Limb (tissue), 2 donors: ENCODE measurements around the gene STAC2.

Experiments
- DNase-seq, 2 donors: peaks; one replicate each; pipeline ENCODE4 v3.0.0-alpha.2; 2016; ENCODE audit errors: extremely low spot score in 2 of 2

Gene STAC2

DNA sequence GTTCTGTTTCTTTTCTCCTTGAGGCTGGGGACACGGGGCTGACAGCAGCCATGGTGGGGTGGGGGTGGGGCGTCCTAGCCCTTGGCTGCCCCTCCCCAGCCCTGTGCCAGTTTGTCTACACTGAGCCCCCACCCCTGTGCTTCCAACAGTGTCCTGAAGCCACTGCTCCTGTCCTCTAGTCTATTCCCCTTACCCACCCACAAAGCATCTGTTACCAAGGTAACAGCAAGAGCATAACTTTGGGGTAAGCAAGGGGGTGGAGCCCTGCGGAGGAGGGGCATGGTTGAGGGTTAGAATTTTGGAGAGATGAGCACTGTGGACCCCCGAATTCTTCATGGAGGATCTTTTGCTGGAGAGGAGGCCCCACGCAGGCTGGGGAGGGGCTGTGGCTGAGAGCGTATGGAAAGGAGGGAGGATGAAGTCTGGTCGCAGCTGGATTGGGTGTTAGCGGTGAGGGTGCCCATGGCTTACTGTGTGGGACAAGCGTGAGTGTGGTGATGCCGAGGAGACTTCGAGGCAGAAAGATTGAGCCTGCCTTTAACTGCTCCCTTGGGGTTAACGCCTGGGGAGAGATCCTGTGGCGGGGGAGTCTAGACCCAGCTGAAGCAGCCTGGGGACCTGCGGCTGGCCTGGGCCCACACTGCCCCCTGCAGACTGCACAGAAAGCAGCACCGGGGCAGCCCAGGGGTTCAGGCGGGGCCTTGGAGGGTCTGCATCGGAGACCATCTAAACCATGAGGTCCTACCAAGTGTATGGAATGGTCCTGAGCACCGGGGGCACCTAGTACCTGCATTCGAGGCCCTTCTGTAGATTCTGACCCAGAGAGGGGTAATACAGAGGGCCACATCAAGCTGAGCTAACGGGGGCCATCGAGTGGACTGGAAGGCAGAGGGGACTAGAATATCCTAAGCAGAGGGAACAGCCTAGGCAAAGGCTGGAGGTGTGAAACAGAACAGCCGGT lies 6.1 kb upstream of the STAC2 start:
- DNase-seq = peak in 1 of 2 donors; percentile 69

- DNase-seq = peak in 1 of 2 donors; percentile 55
Observed at GRCh38 chr17:39231091-39231561, 5.4 kb upstream of the STAC2 start.

DNA sequence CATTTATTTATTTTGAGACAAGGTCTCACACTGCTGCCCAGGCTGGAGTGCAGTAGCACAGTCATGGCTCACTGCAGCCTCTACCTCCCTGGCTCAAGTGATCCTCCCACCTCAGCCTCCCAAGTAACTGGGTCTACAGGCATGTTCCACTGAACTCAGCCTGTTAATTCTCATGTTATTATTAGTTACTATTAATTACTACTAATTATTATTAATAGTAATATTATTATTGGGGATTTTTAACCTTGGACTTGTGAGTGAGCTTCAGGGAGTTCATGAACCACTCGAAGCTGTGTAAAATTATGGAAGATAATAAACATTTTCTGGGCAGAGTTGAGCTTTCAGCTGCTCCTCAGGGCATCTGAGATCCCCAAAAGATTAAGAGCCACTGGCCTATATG lies 4.6 kb upstream of the STAC2 start:
- no peak for DNase-seq

DNA sequence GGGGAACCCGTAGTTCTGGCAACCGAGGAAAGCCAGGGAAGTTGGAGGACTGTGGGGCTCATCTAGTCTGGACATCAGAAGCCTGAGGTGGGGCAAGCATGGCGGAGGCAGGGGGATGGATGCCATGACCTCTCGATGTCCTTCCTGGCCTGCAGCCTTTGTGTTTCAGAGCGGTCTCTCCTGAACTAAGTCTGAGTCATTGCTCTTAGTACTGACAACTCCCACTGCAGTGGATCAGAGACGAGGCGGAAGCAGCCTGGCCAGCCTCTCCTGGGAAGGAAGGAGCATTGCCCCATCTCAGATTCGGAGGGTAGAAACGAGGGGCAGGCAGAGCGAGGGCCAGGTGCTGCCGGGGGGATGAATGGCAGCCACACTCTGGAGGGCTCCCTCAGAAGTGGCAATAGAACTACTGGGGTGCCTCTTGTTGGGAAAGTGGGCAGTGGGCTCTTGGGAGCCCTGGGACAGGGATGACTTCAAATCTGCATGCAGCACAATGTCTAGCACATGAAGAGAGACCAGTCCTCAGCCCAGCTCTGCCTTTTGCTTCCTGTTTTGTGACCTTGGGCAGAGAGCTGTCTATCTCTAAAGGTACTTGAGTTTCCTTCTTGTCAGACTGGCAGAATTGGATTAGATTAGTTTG lies 3.6 kb upstream of the STAC2 start:
- no peak for DNase-seq

GRCh38 chr17:39227364-39227919 lies 1.7 kb upstream of the STAC2 start:
- DNase-seq = no peak

GRCh38 chr17:39225959-39226683 lies 376 bp upstream of the STAC2 start:
- DNase-seq = peak; percentile 75 to 90

GRCh38 chr17:39224778-39225307 lies 902 bp downstream of the STAC2 start:
- DNase-seq = no peak

- DNase-seq = no peak
Observed at GRCh38 chr17:39223907-39224777, 1.6 kb downstream of the STAC2 start.

DNA sequence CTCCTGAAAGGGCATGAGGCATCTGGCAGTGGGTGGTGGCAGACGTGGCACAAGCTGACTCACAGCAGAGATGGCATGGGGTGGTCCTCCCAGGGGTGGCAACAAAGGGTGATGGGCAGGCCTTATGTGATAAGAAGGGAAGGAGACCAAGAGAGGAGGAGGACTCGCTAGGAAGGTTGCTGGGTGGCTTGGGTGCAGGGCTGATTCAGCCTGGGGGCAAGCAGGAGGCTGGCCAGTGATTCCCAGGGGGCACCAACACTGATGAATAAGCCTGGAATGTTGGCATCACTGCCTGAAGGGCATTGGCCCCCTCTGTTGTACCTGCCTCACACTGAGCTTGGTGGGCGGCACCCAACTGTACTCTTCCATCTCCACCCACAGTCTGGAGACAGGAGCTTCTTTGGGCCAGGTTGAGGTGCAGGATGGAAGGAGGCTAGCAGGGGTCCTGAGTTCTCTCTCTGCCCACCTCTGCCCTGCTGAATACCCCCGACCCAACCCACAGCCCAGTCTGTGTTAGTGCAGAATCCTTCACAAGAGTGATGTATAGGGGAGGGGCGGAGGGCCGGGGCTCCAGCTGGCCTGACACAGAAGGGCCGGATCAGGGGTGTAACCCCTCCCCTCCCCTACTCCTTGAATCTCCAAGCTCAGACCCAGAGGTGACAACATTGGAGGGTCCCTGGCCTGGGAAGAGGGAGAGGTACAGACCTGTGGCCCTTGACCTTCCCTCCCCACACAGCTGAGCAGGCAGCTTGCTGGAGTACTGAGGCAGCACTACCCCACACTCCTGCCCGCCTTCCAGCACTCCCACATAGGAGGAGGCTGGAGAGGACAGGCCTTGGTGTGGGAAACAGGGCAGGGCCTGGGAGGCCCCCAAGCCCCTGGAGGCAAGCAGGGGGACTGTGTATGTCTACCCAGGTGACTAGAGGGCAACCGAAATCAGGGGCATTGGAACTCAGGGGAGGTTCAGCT lies 2.6 kb downstream of the STAC2 start:
- no peak for DNase-seq

- DNase-seq = no peak
Observed at GRCh38 chr17:39222151-39222550, 3.6 kb downstream of the STAC2 start.

GRCh38 chr17:39221572-39221971 lies 4.2 kb downstream of the STAC2 start:
- no peak for DNase-seq

GRCh38 chr17:39219647-39220154 lies 6.0 kb downstream of the STAC2 start:
- no peak for DNase-seq

- DNase-seq = no peak
Observed at GRCh38 chr17:39218906-39219305, 6.8 kb downstream of the STAC2 start.

- DNase-seq = no peak
Observed at GRCh38 chr17:39217734-39218369, 7.9 kb downstream of the STAC2 start.

DNA sequence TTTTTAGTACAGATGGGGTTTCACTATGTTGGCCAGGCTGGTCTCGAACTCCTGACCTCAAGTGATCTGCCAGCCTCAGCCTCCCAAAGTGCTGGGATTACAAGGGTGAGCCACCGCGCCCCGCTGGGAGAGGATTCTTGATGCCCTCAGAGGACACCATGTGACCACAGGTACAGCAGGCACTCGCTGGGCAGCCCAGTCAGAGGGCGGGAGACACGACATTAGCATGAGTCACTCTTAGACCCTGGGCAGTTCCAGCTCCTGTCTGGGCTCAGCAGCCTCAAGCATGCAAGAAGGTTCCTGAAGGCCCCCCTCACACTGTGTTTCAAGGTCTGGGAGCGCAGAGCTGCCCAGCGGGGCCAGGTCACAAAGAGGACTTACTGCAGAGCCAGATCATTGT lies 11.9 kb downstream of the STAC2 start:
- no peak for DNase-seq

DNA sequence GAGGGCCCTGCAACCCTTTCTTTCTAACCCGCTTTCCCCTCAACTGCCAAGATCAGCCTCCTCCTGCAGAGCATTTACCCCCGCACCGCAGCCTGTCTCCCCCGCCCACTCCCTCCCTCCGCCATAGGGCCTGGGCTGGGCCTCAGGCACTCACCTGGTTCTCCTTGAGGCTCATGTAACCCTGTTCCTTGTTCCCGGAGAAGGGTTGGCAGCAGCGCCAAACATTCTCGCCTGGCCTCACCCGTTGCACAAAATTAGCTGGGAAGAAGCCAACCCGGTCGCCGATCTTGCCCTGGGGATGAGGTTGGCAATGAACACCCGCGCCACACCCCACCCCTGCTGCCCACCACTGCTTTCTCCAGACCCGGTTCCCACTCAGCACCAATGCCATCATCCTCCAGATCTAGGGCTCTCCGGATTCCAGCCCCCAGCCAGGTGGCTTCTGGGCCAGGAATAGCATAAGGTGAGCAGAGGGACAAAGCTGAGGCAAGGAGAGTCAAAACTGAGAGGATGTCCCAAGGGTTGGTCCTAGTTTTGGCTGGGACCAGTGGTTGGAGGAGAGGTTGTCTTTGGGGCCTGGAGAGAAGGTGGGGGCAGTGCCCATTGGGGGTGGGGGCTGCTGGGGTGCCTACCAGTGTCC lies 12.8 kb downstream of the STAC2 start:
- no peak for DNase-seq

- DNase-seq = no peak
Observed at GRCh38 chr17:39212195-39212810, 13.4 kb downstream of the STAC2 start.

GRCh38 chr17:39210093-39210434 lies 15.7 kb downstream of the STAC2 start:
- DNase-seq = peak in 1 of 2 donors; percentile 36
